ENCODE data around the gene SEMA3D. TPM values are rescaled to one million over a fixed set of nuclear protein-coding genes. Genes with fewer than 3 reads are reported as not detected.

Gene SEMA3D
- total and polyA plus RNA-seq, 2 donors (not counting 3 experiments of a cell fraction or from before 2014, with no cell fraction given): 9.9 to 10.3 TPM

GRCh38 chr7:85130702-85131101 lies 56.2 kb downstream of the SEMA3D start:
- H3K79me2 ChIP-seq (ENCODE audit: control insufficient read depth, insufficient read depth, low read length): no peaks in the 10 kb centered on the region
- CTCF ChIA-PET: interaction anchor here (1.3 kb wide), 1 partner anchor 17 kb away, joined by 4 read pairs; no protein-coding TSS in a partner anchor
- no peak overlapping the region for H2AFZ ChIP-seq (ENCODE audit: low read depth, low read length)
- H3K9ac ChIP-seq (replicated peaks; ENCODE audit: extremely low read depth, insufficient read depth, low read length): no peak overlapping the region
- H3K4me1 ChIP-seq (ENCODE audit: control insufficient read depth, extremely low read depth, insufficient read depth, low read length): peaks cover 4% of the 10 kb centered on the region
- no TSS peak for BruUV-seq (replicated peaks)
- no peak overlapping the region for H3K27ac ChIP-seq (ENCODE audit: insufficient read depth, low read depth, low read length)
- TF ChIP-seq EZH2 (IDR thresholded peaks at IDR 0.05; ENCODE audit: borderline replicate concordance, low read depth, low read length, severe bottlenecking) (no peak), POLR2AphosphoS5 (IDR thresholded peaks at IDR 0.05; ENCODE audit: insufficient read depth, low read depth, low read length) (no peak), MYC (IDR thresholded peaks at IDR 0.05; ENCODE audit: low read depth, low read length) (no peak), POLR2A (IDR thresholded peaks at IDR 0.05; ENCODE audit: low read depth, low read length) (no peak), MAX (IDR thresholded peaks at IDR 0.05; ENCODE audit: insufficient read depth, insufficient read length) (no peak), CTCF (IDR thresholded peaks at IDR 0.05; ENCODE audit: extremely low read depth in 1 of 2, insufficient read depth in 1 of 2, low read depth in 1 of 2, low read length in 2 of 2) (no peak), FOS (IDR thresholded peaks at IDR 0.05; ENCODE audit: borderline replicate concordance, insufficient read depth, low read length) (no peak), JUN (IDR thresholded peaks at IDR 0.05; ENCODE audit: borderline replicate concordance, insufficient read depth, insufficient read length, low read depth) (no peak), GATA2 (IDR thresholded peaks at IDR 0.05; ENCODE audit: insufficient read depth, insufficient read length, low read depth, low read length) (no peak)
- FAIRE-seq (no peak), DNase-seq (ENCODE audit: low read depth, low spot score) (no peak)
- no peak overlapping the region for H3K4me3 ChIP-seq (replicated peaks in 1 of 3; ENCODE audit: insufficient read depth in 1 of 3, low read depth in 1 of 3, low read length in 3 of 3)
- no peaks in the 10 kb centered on the region for H4K20me1 ChIP-seq (replicated peaks; ENCODE audit: control insufficient read depth, extremely low read depth, insufficient read depth, low read length)
- no peaks in the 10 kb centered on the region for H3K27me3 ChIP-seq (ENCODE audit: control insufficient read depth in 2 of 2, insufficient read depth in 2 of 2, low read length in 2 of 2)
- H3K9me1 ChIP-seq (replicated peaks; ENCODE audit: control insufficient read depth, extremely low read depth, insufficient read depth, low read length): no peaks in the 10 kb centered on the region
- intact Hi-C loops (cut with micrococcal nuclease): no loop called here
- H3K9me3 ChIP-seq (replicated peaks; ENCODE audit: control insufficient read depth, insufficient read depth, low read length): no peaks in the 10 kb centered on the region
- POLR2A ChIA-PET: no interaction called here
- no peak overlapping the region for H3K4me2 ChIP-seq (ENCODE audit: insufficient read depth, low read length)
- no peaks in the 10 kb centered on the region for H3K36me3 ChIP-seq (ENCODE audit: control insufficient read depth in 2 of 2, extremely low read depth in 1 of 2, insufficient read depth in 2 of 2, low read length in 2 of 2)
- dilution Hi-C loops (cut with MboI; ENCODE audit: extremely low pct_ligation_motif_present, low sequenced_read_pairs): no loop called here

Data from endothelial cell of umbilical vein (primary cell).